K562 (cell line): ENCODE data around the gene PACSIN1. TPM values are rescaled to one million over a fixed set of nuclear protein-coding genes. Genes with fewer than 3 reads are reported as not detected.
A peak's percentile ranks its signal among the peaks of the same experiment; 100 is the strongest.

Experiments used
- CC2D1A ChIP-seq: fragments of 450-650 bp; IDR thresholded peaks from 2 replicates; pipeline ENCODE4 v1.6.1; 2017; ENCODE audit warnings: mild to moderate bottlenecking
- ESRRA ChIP-seq: fragments of 450-650 bp; IDR thresholded peaks from 2 replicates; pipeline ENCODE4 v1.6.1; 2014; ENCODE audit warnings: low read depth, mild to moderate bottlenecking, moderate library complexity, borderline replicate concordance
- EWSR1 ChIP-seq: fragments of 450-650 bp; IDR thresholded peaks from 2 replicates; pipeline ENCODE4 v1.6.1; 2018; ENCODE audit warnings: borderline replicate concordance, mild to moderate bottlenecking, low read depth, moderate library complexity; ENCODE audit not compliant: partially characterized antibody
- EZH2 ChIP-seq: IDR thresholded peaks from 2 replicates; pipeline ENCODE4 v1.6.1; 2012; ENCODE audit warnings: low read depth, mild to moderate bottlenecking, inconsistent platforms, low read length, borderline replicate concordance
- FIP1L1 ChIP-seq: fragments of 200-400 bp; formaldehyde crosslinking; IDR thresholded peaks from 2 replicates; pipeline ENCODE4 v1.6.1; 2018; ENCODE audit warnings: mild to moderate bottlenecking, low read depth, low read length; ENCODE audit not compliant: poor library complexity, severe bottlenecking
- MTF1 ChIP-seq: fragments of 250-450 bp; sonication (Bioruptor Pico); IDR thresholded peaks from 2 replicates; pipeline ENCODE4 v1.9.0; 2021; ENCODE audit warnings: moderate library complexity, mild to moderate bottlenecking, inconsistent platforms, borderline replicate concordance
- NR2C2 ChIP-seq, 2 experiments: fragments of 200-800 bp in 1 of 2; sonication (Bioruptor generic) in 1 of 2; sonication (generic) in 1 of 2; formaldehyde crosslinking in 1 of 2; IDR thresholded peaks; 2 replicates each; pipeline versions ENCODE4 v1.6.1 to v1.8.0; 2016 to 2022; ENCODE audit warnings: mild to moderate bottlenecking in 1 of 2, missing compliant biosample characterization in 1 of 2, missing genetic modification characterization in 1 of 2, missing genetic modification reagents in 1 of 2
- SAP30 ChIP-seq: fragments of 200-600 bp; sonication (generic); IDR thresholded peaks from 2 replicates; pipeline ENCODE4 v1.6.1; 2012; ENCODE audit warnings: borderline replicate concordance, low read depth, mild to moderate bottlenecking, moderate library complexity, low read length, control low read depth, inconsistent platforms; ENCODE audit not compliant: insufficient read depth, poor library complexity, severe bottlenecking
- SMARCB1 ChIP-seq: IDR thresholded peaks from 2 replicates; pipeline ENCODE4 v1.6.1; 2011; ENCODE audit warnings: improper control_type of control experiment, low read depth; ENCODE audit not compliant: insufficient read length
- ZBTB7A ChIP-seq: IDR thresholded peaks from 2 replicates; pipeline ENCODE4 v1.6.1; 2011; ENCODE audit warnings: low read depth, mild to moderate bottlenecking, low read length, moderate library complexity, borderline replicate concordance; ENCODE audit not compliant: control insufficient read depth
- ZNF12 ChIP-seq: sonication (generic); formaldehyde crosslinking; IDR thresholded peaks from 2 replicates; pipeline ENCODE4 v1.4.0; 2020; ENCODE audit warnings: mild to moderate bottlenecking, missing genetic modification reagents
- polyA plus RNA-seq, 8 experiments: library from polyadenylated mRNA; depleted of rRNA in 4 of 8; stranded (reverse) in 5 of 8; unstranded in 3 of 8; fragments of >200 nt; fragmentation: Nextera tagmentation in 2 of 8; fragmentation: Illumina TruSeq in 1 of 8; extraction: Ambion mirVana in 2 of 8; extraction: Trizol in 1 of 8; gene quantifications; 2 replicates each; pipeline versions ENCODE4 v1.2.1 to v1.2.3, GENCODE V29; 2011 to 2014; ENCODE audit warnings: inconsistent platforms in 1 of 8, missing spikeins in 1 of 8
- total RNA-seq, 7 experiments: library from RNA; depleted of rRNA in 6 of 7; stranded (reverse); fragments of >200 nt in 6 of 7; fragmentation: Illumina TruSeq in 2 of 7; extraction: Trizol in 2 of 7; gene quantifications; 2 replicates each; pipeline versions ENCODE4 v1.2.1 to v1.2.3, GENCODE V29; 2011 to 2021; ENCODE audit warnings: low replicate concordance in 1 of 7
- TF ChIP-seq, protein P1 (sequence below), 3 experiments: IDR thresholded peaks in 2 of 3; conservative IDR thresholded peaks in 1 of 3; 2 replicates each; pipeline ENCODE4 v1.5.1; 2011 to 2012; ENCODE audit warnings: low read length in 3 of 3, mild to moderate bottlenecking in 3 of 3, control low read depth in 2 of 3, improper control_type of control experiment in 1 of 3, inconsistent platforms in 1 of 3, low read depth in 1 of 3, mixed read lengths in 1 of 3, moderate library complexity in 1 of 3; ENCODE audit not compliant: insufficient read depth in 2 of 3
- TF ChIP-seq, protein P2 (sequence below): sonication (generic); formaldehyde crosslinking; IDR thresholded peaks from 2 replicates; pipeline ENCODE4 v1.8.1; 2023; ENCODE audit warnings: mild to moderate bottlenecking, missing genetic modification reagents

Gene PACSIN1
- total and polyA plus RNA-seq, 9 of the 15 experiments (the other 6 are each of a cell fraction or from before 2014, with no cell fraction given) = 0.01 to 1.7 (median 0.45) TPM

DNA sequence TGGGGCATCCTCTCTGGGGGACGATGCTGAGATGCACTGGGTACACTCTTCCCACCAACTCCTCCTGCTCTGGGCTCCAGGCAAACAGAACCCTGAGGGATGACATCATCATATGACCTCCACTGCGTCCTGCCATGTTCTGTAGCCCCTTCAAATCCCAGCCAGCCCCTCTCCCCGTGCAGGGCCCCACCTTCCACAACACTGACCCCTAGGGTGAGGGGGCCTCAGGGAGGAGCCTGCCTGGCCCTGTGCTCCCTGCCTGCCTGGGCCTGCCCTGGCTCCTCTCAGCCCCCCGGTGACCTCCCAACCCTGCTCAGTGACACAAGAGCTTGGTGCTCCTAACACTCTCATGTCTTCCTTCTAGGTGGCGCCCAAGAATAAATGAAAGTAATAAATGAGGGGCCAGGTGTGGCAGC is 99.9 kb downstream of the PACSIN1 start (continued):
- TF ChIP-seq ZNF12 (CRISPR knock-in tag) = no peak
- TF ChIP-seq EZH2 = no peak
- no peak for TF ChIP-seq SMARCB1
- no peak for TF ChIP-seq EWSR1
- no peak for TF ChIP-seq MTF1 (CRISPR knock-in tag)
- TF ChIP-seq FIP1L1 = no peak
- no peak for TF ChIP-seq NR2C2 (CRISPR knock-in tag; IDR thresholded peaks at IDR 0.05)
- no peak for TF ChIP-seq NR2C2 (tag; IDR thresholded peaks at IDR 0.05)
- no peak for TF ChIP-seq SAP30
- TF ChIP-seq CC2D1A = no peak
- TF ChIP-seq, protein P1, sequence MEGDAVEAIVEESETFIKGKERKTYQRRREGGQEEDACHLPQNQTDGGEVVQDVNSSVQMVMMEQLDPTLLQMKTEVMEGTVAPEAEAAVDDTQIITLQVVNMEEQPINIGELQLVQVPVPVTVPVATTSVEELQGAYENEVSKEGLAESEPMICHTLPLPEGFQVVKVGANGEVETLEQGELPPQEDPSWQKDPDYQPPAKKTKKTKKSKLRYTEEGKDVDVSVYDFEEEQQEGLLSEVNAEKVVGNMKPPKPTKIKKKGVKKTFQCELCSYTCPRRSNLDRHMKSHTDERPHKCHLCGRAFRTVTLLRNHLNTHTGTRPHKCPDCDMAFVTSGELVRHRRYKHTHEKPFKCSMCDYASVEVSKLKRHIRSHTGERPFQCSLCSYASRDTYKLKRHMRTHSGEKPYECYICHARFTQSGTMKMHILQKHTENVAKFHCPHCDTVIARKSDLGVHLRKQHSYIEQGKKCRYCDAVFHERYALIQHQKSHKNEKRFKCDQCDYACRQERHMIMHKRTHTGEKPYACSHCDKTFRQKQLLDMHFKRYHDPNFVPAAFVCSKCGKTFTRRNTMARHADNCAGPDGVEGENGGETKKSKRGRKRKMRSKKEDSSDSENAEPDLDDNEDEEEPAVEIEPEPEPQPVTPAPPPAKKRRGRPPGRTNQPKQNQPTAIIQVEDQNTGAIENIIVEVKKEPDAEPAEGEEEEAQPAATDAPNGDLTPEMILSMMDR (IDR thresholded peaks at IDR 0.05 in 2 of 3, conservative IDR thresholded peaks at IDR 0.05 in 1 of 3; ENCODE audit: insufficient read depth in 2 of 3, low read depth in 1 of 3, low read length in 3 of 3) = peak in 2 of 3 experiments; percentile 9 to 14; a peak in 1 of 6 replicates
- TF ChIP-seq, protein P2, sequence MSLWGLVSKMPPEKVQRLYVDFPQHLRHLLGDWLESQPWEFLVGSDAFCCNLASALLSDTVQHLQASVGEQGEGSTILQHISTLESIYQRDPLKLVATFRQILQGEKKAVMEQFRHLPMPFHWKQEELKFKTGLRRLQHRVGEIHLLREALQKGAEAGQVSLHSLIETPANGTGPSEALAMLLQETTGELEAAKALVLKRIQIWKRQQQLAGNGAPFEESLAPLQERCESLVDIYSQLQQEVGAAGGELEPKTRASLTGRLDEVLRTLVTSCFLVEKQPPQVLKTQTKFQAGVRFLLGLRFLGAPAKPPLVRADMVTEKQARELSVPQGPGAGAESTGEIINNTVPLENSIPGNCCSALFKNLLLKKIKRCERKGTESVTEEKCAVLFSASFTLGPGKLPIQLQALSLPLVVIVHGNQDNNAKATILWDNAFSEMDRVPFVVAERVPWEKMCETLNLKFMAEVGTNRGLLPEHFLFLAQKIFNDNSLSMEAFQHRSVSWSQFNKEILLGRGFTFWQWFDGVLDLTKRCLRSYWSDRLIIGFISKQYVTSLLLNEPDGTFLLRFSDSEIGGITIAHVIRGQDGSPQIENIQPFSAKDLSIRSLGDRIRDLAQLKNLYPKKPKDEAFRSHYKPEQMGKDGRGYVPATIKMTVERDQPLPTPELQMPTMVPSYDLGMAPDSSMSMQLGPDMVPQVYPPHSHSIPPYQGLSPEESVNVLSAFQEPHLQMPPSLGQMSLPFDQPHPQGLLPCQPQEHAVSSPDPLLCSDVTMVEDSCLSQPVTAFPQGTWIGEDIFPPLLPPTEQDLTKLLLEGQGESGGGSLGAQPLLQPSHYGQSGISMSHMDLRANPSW = no peak
- peak; percentile 48; the same call in 1 of the 2 replicates for TF ChIP-seq ESRRA
- TF ChIP-seq ZBTB7A = peak; percentile 35; the same call in 1 of the 2 replicates
